ENCODE results near the gene UNC79.

The UNC79 gene

DNA sequence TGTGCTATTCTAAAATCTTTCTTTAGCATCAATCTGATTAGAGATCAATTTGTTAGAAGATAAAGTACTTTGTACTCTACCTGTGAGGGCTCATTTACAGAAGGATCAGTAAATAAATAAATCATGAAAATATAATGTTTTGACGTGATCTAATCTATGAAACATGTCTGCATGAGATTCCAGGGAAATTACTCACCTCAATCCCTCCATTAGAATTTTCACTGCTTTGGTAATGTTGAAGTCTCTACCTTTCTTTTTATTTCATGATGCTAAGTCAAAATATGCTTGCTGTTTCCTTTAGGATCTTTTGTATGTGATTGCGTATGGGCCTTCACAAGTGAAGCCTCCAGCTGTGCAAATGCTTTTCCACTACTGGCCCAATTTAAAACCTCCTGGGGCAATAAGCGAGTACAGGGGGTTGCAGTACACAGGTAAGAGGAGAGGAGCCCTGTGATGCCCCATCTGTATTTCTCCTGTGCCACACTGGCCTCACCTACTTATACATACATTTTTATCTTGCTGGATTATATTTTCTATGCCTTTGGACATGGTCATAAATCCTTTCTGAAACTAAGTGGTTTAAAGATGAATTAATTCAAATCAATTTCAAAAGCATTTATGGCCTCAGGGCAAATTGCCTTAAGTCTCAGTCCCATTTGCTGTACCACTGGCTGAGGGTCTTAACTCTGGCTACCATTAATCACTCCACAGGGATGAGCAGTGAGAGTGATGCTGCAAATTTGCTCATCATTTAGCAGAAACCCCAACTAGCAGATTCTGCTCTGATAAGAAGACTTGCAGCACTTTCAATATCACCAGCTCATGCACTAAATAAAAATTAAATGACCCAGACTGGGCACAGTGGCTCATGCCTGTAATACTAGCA is 66.4 kb downstream of the UNC79 start:
- H3K79me2 ChIP-seq: no peaks in the 10 kb centered on the region
- TF ChIP-seq, protein P1, sequence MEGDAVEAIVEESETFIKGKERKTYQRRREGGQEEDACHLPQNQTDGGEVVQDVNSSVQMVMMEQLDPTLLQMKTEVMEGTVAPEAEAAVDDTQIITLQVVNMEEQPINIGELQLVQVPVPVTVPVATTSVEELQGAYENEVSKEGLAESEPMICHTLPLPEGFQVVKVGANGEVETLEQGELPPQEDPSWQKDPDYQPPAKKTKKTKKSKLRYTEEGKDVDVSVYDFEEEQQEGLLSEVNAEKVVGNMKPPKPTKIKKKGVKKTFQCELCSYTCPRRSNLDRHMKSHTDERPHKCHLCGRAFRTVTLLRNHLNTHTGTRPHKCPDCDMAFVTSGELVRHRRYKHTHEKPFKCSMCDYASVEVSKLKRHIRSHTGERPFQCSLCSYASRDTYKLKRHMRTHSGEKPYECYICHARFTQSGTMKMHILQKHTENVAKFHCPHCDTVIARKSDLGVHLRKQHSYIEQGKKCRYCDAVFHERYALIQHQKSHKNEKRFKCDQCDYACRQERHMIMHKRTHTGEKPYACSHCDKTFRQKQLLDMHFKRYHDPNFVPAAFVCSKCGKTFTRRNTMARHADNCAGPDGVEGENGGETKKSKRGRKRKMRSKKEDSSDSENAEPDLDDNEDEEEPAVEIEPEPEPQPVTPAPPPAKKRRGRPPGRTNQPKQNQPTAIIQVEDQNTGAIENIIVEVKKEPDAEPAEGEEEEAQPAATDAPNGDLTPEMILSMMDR (IDR thresholded peaks at IDR 0.05): no peak
- H3K27ac ChIP-seq: no peak overlapping the region
- no peak overlapping the region for H3K4me3 ChIP-seq (ENCODE audit: low read depth, low read length)
- H3K27me3 ChIP-seq (ENCODE audit: control insufficient read depth, insufficient read depth, low read length): no peaks in the 10 kb centered on the region
- H2AFZ ChIP-seq: no peak overlapping the region
- no peak overlapping the region for H3K9ac ChIP-seq
- H3K4me2 ChIP-seq (ENCODE audit: low read length): no peak overlapping the region
- H3K9me3 ChIP-seq (ENCODE audit: control insufficient read depth, low read length): no peaks in the 10 kb centered on the region
- H3K4me1 ChIP-seq: no peaks in the 10 kb centered on the region
- no peaks in the 10 kb centered on the region for H3K36me3 ChIP-seq (ENCODE audit: control insufficient read depth, insufficient read depth, low read length)

GRCh38 chr14:93510056-93510455 is 79.3 kb downstream of the UNC79 start:
- H3K27ac ChIP-seq: no peak overlapping the region
- H3K4me1 ChIP-seq: no peaks in the 10 kb centered on the region
- H3K4me2 ChIP-seq (ENCODE audit: low read length): no peak overlapping the region

DNA sequence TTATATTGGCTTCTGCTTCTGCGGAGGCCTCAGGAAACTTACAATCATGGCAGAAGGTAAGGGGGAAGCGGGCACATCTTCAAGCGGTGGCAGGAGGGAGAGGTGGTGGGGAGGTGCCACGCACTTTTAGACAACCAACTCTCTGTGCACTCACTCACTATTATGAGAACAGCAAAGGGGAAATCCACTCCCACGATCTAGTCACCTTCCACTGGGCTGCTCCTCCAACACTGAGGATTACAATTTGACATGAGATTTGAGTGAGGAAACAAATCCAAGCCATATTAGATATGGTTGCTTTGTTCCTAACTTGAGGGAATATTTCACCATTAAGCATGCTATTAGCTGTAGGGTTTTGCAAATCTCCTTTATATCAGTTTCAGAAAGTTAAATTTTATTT is 80.3 kb downstream of the UNC79 start:
- no peaks in the 10 kb centered on the region for H3K36me3 ChIP-seq (ENCODE audit: control insufficient read depth, insufficient read depth, low read length)
- TF ChIP-seq, protein P1 (IDR thresholded peaks at IDR 0.05): no peak
- no peak overlapping the region for H2AFZ ChIP-seq
- no peaks in the 10 kb centered on the region for H3K27me3 ChIP-seq (ENCODE audit: control insufficient read depth, insufficient read depth, low read length)
- H3K79me2 ChIP-seq: no peaks in the 10 kb centered on the region
- H3K4me2 ChIP-seq (ENCODE audit: low read length): no peak overlapping the region
- no peaks in the 10 kb centered on the region for H3K4me1 ChIP-seq
- no peak overlapping the region for H3K4me3 ChIP-seq (ENCODE audit: low read depth, low read length)
- H3K9me3 ChIP-seq (ENCODE audit: control insufficient read depth, low read length): no peaks in the 10 kb centered on the region
- no peak overlapping the region for H3K27ac ChIP-seq
- no peak overlapping the region for H3K9ac ChIP-seq

More at GRCh38 chr14:93510056-93510455, 79.3 kb downstream of the UNC79 start:
- Histone ChIP-seq H3K4me3 (ENCODE audit: low read depth, low read length) (no peak overlapping the region), H3K27me3 (ENCODE audit: control insufficient read depth, insufficient read depth, low read length) (no peaks in the 10 kb centered on the region), H3K36me3 (ENCODE audit: control insufficient read depth, insufficient read depth, low read length) (no peaks in the 10 kb centered on the region), H3K9ac (no peak overlapping the region), H3K9me3 (ENCODE audit: control insufficient read depth, low read length) (no peaks in the 10 kb centered on the region), H3K79me2 (no peaks in the 10 kb centered on the region), H2AFZ (no peak overlapping the region)
- TF ChIP-seq, protein P1 (IDR thresholded peaks at IDR 0.05): no peak

DNA sequence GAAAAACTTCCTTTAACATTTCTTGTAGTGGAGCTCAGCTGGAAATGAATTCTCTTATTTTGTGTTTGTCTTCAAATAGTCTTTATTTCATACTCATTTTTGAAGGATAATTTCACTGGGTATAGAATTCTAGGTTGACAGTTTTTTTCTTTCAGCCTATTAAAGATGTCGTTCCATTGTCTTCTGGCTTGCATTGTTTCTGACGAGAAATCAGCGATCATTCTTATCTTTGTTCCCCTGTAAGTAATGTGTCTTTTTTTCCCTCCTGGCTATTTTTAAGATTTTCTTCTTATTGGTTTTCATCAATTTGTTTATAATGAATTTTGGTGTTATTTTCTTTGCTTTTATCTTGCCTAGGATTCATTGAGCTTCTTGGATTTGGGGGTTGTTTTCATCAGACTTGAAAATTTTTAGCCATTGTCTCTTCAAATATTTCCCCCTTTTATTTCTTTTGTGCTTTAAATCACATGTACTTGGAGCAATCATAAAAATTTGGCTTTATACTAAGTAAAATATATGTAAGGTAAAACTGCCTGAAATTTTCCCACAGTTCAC is 89.4 kb downstream of the UNC79 start:
- TF ChIP-seq, protein P1 (IDR thresholded peaks at IDR 0.05): no peak
- H2AFZ ChIP-seq: no peak overlapping the region

More for the DNA sequence above, 89.4 kb downstream of the UNC79 start:
- H3K9ac ChIP-seq: no peak overlapping the region
- H3K79me2 ChIP-seq: peaks cover 2% of the 10 kb centered on the region
- no peaks in the 10 kb centered on the region for H3K27me3 ChIP-seq (ENCODE audit: control insufficient read depth, insufficient read depth, low read length)
- H3K4me2 ChIP-seq (ENCODE audit: low read length): no peak overlapping the region
- no peak overlapping the region for H3K4me3 ChIP-seq (ENCODE audit: low read depth, low read length)
- no peaks in the 10 kb centered on the region for H3K9me3 ChIP-seq (ENCODE audit: control insufficient read depth, low read length)
- H3K36me3 ChIP-seq (ENCODE audit: control insufficient read depth, insufficient read depth, low read length): no peaks in the 10 kb centered on the region
- no peak overlapping the region for H3K27ac ChIP-seq
- H3K4me1 ChIP-seq: no peaks in the 10 kb centered on the region
